NCI-H146 (cell line): ENCODE data around the gene ZNF385A.
A peak's percentile ranks its signal among the peaks of the same experiment; 100 is the strongest.

ENCODE experiments used
- DNase-seq: peaks from one replicate; lab custom pipeline; 2025; lab: John Stamatoyannopoulos, UW

ZNF385A gene

DNA sequence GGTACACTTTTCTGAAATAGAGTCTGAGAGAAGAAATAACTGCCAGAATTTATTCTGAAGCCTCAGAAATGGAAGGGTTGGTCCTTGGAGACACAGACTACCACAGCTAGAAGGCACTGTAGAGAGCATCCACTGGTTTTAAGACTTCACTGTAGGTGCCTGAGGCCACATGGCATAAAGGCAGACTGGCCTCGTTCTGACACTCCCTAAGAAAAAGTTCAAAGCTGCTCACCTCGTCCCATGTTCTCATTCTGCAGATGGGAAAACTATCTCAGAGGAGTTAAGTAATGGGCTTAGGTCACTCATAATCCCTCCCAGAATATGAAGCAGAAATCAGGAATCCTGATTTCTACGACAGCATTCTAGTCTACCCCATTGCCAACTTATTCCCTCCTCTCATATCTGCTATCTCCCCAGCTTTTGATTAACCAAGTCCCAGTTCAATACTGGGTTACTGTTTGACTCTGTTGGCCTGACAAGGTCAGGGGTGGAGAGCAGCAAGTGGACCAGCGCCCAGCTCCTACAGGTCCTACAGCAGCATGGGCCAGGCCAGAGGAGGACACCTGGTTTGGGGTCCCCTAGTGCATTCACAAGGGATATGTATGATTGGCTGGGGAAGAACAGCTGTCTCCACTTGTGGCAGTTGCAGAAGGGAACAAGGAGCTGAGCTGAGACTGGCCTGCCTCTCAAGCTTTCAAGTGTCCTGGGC is 30.8 kb upstream of the ZNF385A start:
- DNase-seq = no peak

DNA sequence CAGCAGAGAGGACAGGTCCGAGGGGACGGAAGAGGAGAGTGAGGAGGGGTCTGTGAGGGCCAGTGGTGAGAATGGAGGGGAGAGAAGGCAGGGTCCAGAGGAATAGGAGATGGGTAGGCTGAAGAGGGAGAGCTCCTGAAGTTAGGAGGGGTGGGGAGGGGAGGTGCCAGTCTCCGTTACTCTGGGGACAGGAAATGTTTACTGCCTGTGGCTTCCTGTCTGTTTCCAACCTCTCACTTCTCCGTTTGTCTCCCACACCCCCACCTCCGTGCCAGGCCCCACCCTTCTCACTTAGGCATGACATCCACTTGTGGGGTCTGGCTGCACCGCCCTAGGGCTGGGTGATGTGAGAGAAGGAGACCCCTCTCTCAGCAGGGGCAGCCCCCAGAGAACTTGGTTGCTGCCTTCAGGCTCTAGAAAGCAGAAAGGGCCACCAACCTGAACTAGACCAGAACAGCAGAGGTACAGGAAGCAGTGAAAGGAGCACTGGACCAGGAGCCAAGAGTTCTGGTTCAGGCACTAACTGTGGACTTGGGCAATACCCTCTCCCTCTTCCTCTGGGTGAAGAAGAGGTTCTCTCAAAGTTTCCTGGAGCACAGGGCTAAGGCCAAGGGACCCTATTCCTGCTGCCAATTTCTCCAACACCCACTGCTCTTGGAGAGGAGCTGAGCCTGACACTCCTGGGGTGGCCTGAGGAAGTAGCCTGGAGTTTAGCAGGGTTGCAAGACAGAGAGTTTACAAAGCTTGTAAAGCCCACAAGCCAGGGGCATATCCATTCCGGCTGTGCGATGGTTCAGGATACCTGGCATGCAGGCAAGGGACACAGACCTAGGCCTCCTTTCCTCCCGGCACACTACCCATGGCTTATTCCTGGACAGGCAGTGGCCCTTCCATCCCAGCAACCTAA is 29.0 kb upstream of the ZNF385A start:
- DNase-seq = no peak

DNA sequence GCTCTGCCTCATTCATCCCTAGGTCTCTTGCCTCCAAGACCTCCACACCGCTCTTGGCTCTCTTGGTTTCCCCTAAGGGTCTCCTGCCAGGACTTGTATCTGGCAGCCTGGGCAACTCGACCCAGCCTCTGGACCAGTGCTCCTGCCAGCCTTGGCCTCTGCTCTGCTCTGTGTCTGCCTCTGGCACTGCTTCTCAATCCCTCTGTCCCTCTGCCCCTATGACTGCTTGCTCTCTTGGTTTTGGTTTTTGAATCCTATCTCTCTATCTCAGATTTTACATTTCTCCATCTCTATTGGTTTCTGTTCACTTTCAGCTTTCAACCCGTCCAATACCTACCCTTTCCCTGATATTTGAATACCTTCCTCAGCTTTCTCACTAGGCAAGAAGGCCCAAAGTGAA is 28.3 kb upstream of the ZNF385A start:
- DNase-seq = no peak

DNA sequence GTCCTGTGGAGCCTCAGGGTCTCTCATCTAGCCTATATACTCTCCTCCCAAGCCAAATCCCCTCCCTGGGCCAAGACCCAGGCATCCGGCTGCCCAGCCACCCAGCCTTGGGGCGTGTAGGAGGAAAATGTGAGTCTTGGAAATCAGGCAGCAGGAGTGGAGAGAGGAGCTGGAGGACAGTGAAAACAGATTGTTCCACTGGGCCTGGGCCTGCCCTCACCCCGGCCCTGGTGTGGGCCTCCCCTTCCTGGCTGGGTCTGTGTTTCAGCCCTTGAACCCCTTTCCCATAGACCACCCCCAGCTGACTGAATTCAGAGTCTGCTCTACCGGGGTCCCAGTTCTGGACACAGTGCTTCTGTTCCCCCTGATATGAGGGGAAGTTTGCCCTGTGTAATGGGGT is 27.8 kb upstream of the ZNF385A start:
- DNase-seq = no peak

DNA sequence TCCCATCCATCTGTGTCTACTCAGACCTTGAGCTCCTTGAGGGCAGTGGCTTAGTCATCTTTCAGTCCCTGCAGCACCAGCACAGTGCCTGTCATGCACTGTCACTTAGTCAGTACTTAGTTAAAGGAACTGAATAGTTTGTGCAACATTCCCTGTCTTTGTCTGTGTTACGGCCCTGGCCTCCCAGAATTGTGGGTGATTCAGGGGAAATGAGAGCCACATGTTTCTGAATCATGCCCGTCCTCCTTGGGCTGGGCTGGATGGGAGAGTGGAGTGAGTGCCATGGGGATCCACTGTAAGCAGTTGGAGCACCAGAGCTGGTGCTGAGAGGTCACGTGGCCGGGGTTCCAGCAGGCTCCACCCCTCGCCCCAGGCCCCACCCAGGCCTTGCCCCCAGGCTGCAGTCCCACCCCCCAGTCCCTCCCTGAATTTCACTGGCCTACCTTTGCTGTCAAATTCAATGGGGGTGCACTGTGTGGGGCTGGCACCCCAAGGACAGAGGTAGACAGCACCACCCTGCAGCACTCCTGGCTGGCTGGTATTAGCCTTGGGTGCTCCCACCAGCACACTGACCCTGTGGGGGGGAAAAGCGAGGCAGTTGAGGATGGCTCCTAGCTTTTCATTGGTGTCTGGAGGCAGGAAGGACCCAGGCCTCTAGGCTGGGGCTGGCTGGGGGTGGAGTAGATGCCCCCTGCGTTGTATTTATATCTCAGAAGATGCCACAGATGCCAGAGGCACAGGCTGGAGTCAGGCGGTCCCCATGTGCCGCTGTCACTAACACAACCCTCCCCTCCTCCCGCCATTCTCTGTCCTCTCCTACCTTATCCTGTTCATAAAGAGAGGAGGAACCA is 27.1 kb upstream of the ZNF385A start:
- no peak for DNase-seq

DNA sequence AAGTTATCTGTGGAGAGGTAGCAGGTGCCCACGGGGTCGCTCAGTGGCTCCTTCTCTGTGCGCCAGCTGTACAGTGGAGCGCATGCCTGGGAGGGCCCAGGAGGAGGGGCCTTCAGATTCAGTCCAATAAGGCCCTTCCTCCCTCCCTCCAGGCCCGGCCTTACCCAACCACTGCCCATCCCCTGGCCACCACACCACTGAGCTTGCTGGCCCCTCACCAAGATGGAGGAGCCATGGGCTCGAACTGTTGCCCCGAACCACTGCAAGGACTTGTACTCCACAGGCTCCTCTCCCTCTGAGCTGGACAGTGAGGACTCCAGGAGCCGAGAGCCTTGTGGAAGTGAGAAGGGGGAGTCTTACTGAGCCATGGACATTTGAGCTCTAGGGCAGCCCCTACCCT is 24.7 kb upstream of the ZNF385A start:
- peak; percentile 86 for DNase-seq

DNA sequence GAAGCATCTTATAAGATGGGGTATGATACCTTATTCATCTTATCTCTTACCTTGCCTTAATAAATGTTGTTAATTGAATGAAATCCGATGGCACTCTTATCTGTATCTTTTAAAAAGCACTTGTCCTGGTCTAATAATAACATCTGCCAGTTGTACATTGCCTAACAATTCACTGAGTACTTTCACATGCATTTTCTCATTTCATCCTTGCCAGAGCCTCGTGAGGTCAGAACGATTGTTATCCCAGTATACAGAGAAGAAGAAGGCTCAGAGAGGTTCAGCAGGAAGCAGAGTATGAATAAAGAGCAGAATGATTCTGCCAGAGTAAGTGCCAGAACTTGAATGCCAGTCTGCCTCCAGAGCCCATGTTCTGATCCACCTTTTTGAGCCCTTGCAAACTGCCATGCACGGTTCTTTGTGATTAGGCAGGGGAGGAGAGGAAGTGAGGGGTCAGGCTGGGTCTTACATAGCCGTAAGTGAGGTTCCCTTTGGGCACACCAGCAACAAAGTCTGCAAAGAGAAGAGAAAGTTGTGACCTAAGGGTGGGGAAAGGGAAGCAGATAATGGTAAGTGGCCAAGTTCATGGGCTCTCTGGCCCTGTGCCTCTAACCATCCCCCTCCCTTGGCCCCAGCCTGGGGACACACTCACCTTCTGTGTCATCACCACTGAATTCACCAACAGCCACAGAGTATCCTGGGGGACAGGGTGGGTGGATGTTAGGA is 22.8 kb upstream of the ZNF385A start:
- DNase-seq = no peak

DNA sequence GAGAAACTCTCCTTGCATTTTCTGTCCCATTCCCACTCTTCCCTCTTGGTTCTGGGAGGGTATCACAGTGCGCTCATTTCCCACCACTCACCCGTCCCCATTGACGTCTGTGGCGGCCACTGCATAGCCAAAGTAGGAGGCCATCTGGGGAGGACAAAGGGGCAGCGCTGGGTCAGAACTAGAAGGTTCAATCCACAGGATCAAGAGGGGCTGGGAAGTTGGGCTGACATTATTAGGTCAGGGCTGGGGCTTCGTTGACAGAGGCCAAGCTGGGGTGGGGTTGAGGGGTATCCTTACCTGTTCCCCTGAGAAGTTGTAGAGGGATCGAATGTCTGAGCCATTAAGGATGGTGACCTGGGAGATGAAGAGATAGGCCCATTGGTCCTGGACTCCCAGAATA is 21.0 kb upstream of the ZNF385A start:
- DNase-seq = no peak

DNA sequence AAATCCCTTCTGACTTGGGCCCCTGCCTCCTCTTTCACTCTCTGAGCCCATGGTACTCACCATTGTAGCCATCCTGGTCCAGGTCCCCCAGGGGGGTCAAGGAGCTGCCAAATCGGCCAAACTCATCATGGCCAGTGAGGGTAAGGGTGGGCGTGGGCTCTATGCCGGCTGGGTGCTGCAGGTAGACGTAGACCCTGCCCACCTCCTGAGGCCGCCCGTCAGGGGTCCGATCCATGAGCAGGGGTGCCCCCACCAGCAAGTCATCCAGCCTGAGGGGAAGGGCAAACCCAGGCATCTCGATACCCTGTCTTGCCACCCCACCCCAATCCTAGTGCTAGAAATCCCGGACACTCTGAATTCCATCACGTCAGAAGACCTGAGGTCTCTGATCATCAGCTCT is 20.6 kb upstream of the ZNF385A start:
- DNase-seq = no peak

DNA sequence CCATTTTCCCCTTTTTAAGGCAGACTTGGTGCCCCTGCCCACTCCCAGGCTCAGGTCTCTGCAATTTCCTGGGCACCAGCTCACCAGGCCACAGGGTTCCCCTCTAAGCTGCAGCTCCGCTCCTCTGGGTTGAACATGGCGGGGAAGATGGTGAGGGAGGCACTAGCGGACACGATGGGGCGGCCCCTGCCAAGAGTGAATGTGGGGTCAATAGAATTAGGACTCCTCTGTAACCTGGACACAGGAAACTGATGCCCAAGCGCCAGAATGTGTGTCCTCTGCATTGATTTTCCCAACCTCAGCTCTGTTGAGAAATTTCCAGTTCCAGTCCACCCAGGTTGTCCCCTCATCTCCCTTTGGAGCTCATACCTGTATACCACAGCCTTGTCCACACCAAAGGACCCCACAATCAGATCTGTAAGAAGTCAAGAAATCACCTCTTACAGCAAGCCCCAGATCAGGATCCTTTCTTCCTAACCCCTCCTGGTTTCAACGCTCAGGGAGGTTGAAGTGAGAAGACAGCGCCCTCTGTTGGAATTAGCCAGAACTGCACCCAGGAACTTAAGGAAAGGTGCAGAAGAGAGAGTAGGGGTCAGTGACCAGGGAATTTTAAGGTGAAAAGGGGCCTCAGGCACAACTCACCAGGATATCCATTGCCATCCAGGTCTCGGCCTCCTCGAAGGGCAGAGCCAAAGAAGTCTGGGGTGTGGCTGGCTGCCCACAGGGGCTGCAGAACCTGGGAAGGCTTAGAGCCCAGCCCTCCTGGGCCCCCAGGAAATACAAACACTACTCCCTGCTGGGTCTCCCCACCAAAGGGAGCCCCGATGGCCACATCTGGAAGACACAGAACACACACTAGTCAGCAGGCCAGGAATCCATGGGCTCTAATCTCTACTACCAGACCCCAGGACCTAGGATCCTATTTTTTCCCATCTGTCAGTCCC is 19.8 kb upstream of the ZNF385A start:
- peak; percentile 51 for DNase-seq

DNA sequence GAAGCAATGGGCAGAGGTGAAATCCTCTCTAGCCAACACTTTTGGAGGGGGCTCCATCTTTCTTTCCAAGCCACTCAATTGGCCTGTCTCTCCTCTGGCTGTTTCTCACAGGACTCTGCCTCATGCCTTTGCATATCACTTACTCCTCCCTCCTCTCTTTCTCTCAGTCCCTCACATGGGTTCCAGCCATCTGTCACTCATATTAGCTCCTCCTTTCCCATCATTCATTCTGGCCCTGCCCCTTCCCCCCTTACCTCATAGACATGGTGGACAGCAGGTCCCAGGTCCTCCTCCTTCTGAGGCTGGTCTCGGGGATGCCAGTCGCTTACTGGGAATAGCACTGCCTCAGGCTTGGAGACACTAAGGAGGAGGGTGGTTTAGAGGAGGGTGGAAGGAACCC is 16.6 kb upstream of the ZNF385A start:
- no peak for DNase-seq

DNA sequence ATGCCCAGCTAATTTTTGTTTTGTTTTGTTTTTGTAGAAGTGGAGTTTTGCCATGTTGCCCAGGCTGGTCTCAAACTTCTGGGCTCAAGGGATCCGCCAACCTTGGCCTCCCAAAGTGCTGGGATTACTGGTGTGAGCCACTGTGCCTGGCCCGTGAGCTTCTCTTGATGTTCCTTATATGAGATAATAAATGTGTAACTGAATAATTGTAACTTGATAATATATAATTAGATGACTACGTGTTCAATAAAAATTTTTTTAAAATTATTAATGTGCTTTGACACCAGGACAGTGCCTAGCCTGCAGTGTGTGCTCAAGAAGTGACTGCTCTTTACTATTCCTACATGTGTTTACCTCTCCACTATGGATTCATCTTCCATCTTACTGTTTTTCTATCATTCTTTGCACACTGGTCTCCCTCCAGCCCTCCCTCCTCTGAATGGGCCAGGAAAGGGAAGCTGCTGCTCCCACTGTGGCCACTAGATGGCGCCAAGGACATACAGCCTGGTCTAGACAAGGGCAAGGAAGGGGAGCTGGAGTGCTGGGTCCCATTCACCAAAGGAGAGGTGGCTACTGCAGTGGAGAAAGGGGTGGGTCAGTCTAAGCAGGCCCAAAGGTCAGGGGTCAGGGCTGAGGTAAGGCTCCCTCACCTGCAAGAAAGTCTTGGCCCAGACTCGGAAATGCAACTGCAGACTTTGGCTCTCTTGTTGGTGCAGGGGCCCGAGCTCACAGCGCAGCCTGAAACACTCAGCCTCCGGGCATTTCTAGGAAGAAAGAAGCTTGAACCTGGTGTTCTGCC is 14.7 kb upstream of the ZNF385A start:
- peak; percentile 74 for DNase-seq

DNA sequence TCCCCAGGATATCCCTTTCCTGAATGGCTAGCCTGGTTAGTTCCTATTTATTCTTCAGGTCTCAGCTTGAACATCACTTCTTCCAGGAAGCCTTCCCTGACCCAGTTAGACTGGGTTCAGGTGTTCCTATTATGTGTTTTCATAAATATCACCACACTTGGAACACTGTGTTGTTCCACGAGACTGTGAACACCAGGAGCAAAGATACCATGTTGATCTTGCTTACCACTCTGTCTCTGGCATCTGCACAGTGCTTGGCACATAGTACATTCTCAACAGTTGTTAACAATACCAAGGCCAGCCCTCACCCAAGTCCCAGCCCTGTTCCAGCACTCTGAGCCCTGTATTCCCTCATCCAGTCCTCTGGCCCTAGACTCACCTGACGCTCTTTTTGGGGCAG is 13.7 kb upstream of the ZNF385A start:
- no peak for DNase-seq

DNA sequence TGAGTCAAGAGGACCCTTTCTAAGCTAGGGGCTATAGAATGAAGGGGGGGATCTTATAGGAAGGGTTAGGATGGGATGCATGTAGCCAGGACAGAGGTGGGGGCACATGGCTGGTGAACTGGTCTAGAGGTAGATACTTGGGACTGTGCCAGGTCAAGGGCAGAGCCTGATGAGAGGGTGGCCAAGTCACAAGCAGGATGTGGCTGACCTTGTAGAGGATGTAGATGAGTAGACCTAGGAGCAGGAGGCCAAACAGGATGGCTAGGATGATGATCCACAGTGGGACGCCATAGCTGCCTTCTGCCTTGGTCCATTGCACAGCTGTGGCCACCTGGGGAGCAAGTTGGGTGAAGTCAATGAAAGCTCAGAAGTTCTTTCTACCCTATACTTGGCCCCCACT is 12.6 kb upstream of the ZNF385A start:
- DNase-seq = no peak

DNA sequence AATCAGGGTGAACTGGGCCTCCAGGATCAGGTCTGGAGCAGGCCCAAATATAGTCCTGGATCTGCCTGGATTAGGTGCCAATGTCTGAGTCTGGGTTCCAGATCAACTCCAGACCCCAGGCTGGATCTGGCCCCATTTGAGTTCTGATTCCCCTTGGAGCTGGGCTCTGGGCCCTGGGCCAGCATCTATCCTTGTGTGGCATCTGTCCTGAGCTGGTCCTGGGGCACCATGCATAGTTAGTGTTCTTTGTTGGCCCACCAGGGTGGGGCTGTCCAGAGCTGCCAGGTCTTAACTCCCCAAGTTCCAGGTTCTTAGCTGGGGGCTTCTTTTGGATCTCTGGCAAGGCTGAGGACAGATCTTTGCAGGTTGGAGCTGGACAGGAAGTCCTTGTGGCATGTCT is 11.0 kb upstream of the ZNF385A start:
- DNase-seq = no peak

DNA sequence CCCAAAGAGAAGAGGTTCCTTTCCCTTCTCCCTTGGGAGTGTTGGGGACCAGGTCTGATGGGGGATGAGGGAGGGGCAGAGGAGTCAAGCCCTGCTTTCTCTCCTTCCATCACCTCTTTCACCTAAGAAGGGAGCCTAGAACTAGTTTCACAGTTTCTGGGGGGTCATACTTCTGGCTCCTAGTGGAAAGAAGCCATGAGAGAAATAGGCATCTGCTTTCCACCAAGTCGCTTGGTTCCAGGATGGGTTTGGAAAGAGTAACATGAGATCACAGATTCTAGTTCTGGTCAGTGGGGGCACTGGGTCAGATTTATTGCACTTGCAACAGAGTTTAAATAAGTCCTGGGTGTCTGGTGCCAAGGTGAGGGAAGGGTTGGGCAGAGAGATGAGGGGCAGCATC is 10.5 kb upstream of the ZNF385A start:
- DNase-seq = no peak

DNA sequence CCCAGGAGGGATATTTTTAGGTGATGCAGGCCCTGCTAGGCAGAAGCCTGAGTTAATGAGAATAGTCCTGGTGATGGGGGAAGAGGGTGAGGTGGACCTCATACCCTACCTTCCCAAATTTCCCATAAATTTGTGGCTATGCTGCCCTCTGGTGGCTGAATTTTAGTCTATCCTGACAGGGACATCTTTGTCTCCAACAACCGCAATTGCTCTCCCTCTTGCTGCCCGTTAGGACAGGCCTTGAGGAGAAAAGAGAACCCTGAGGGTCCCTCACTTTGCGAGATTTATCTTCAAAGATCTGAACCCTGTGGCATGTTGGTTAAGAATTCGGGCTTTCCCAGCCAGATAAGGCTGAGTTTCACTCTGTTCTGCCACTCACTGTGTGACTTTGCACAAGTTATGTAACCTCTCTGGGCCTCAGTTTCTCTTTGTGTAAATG is 9.8 kb upstream of the ZNF385A start:
- DNase-seq = peak; percentile 47

DNA sequence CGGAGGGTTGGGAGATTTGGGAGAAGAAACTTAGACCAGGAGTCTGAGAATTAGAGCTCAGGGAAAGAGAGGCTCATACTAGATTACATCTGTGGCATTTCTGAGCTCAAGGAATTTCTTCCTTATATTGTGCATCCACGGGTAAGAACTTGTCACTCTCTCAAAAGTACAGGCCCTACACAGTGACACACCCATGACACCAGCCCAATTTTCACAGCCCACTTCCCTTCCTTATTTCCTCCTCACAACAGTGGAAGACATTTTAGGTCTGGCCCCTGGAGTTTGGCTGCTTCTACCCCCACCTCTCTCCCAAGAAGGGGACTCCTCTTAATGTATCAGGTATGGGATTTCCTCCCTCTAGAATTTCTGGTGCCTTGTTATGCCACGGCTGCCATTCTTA is 9.2 kb upstream of the ZNF385A start:
- DNase-seq = no peak

DNA sequence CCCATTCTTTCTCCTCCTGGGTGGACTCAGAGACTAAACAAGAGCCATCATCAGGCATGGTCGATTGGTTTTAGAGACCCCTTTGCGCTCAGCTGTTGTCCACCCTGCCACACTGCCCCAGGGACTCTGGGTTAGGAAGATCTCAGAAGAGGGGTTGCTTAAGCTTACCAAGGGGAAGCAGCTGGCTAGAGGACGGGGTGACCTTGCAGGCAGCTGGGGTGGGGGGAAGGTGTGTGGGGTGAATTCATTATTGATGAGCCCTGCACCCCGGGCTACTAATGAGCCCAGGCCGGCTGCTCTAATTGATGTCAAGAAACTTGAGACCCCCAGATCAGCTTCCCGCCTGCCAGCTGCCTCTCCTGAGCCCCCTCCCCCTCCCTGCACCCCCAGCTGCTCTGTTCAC is 8.7 kb upstream of the ZNF385A start:
- no peak for DNase-seq
